HG03025 (cell line): ENCODE data around the gene HCRTR2.

ENCODE experiments used
- ATAC-seq: cut with Tn5 transposase; IDR thresholded peaks from one replicate; pipeline ENCODE4 v1.9.1; 2021; ENCODE audit warnings: mild to moderate bottlenecking, moderate library complexity; ENCODE audit not compliant: unreplicated experiment, low FRiP score

The HCRTR2 gene

DNA sequence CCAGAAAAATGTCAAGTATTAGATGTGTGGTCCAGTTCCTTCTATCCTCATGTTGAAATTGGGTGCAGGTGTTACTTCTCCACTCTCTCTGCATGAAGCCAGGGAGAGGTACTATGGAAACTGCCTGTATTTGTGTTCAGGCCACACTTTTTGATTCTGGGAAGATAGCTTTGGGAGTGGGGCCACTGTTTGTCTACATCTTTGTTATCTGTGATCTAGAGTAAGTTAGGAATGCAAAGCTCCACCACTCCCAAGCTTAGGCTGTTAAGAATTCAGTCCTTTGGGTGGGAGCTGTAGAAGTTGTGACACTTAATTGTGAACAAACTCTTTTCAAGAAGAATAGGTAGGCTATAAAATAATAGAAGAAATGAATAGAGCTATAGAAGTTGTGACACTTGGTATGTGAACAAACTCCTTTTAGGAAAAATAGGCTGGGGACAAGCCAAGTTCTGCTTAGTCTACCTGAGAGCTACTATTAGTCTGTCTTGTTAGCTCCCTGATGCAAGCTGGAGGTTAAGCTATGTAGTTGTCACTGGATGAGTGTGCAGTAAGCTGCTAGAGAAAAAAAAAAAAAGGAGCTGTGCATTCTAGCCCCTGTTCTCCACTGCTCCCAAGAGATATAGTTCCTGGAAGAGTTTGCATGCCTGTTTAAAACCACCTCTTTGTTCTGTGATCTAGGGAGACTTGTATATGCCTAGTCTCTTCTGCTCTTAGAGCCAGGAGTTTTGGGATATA is 145.8 kb downstream of the HCRTR2 start:
- no peak for ATAC-seq

GRCh38 chr6:55320696-55321086 is 146.4 kb downstream of the HCRTR2 start:
- no peak for ATAC-seq

DNA sequence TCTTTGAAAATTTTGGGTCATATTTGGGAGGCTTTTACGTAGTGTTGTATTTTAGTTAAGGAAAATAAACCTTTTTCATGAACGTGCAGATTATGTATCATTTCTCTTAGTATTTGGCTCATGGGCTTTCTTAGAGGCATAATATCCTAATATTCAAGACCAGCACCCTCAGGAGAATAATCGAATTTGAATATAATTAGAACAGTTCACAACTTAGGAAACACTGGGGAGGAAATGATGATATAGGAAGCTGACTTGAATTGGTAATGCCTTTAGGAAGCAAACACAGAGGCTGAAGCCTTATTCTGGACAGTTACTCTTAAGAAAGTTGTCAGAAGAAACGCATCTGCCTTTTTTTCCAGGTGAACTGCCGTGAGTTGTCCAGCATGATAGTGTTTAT is 152.9 kb downstream of the HCRTR2 start, which contains the start of gene GFRAL:
Gene GFRAL, plus strand, starts transcription at position 301 of the 400 bp plus-strand sequence. Its CDS starts 86 bp downstream, at position 387.
- ATAC-seq = no peak
